Measurements from ENCODE around the gene CNEP1R1. TPM values are rescaled to one million over a fixed set of nuclear protein-coding genes. Genes with fewer than 3 reads are reported as not detected.

The CNEP1R1 gene
- total and polyA plus RNA-seq, 10 of the 15 experiments (the other 5 are each of a cell fraction or from before 2014, with no cell fraction given): 11.5 to 29.2 (median 15.6) TPM

- TF ChIP-seq ZBTB4 (CRISPR knock-in tag; IDR thresholded peaks at IDR 0.05) (no peak), KLF5 (IDR thresholded peaks at IDR 0.05; ENCODE audit: partially characterized antibody) (no peak), FOXK2 (IDR thresholded peaks at IDR 0.05) (no peak), HSF1 (IDR thresholded peaks at IDR 0.05; ENCODE audit: low read depth, low read length) (no peak), ESRRA (IDR thresholded peaks at IDR 0.05; ENCODE audit: low read length) (no peak), SIN3A (IDR thresholded peaks at IDR 0.05; ENCODE audit: low read depth, low read length) (no peak), BCL3 (IDR thresholded peaks at IDR 0.05; ENCODE audit: borderline replicate concordance, insufficient read depth, low read depth, low read length, poor library complexity, severe bottlenecking) (no peak)
These were observed 34.6 kb downstream of the CNEP1R1 start (continued) for GRCh38 chr16:50059669-50060068.
